ENCODE data around the gene PKP2. TPM values are rescaled to one million over a fixed set of nuclear protein-coding genes. Genes with fewer than 3 reads are reported as not detected.

Gene PKP2
- total RNA-seq, 2 donors from 2014 or later: 130 to 187 TPM

DNA sequence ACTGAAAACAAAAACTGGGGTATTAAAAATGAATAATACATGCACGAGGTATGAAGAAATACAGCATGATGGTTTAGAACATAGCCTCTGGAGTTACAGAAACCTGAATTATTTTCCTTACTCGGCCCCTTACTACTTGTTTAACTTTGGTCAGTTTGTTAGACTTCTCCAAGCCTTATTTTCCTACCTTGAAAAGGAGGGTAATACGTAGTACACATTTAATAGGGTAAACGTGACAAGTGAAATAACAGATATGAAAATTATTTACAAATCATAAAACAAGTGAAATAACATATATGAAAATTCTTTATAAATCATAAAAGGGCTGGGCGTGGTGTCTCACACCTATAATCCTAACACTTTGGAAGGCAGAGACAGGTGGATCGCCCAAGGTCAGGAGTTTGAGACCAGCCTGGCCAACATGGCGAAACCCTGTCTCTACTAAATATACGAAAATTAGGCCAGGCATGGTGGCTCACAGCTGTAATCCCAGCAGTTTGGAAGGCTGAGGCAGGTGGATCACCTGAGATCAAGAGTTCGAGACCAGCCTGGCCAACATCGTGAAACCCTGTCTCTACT is 11.4 kb upstream of the PKP2 start:
- H3K4me1 ChIP-seq: no peaks in the 10 kb centered on the region
- no peaks in the 10 kb centered on the region for H3K27me3 ChIP-seq
- intact Hi-C loops (cut with DNase I): no loop called here
- no peaks in the 10 kb centered on the region for H3K9me3 ChIP-seq
- H3K4me3 ChIP-seq: no peak overlapping the region
- H3K9ac ChIP-seq (ENCODE audit: low read depth in 2 of 2, low read length in 2 of 2): no peak overlapping the region
- H3K27ac ChIP-seq: peak overlapping the region; percentile 73
- no peaks in the 10 kb centered on the region for H3K36me3 ChIP-seq
- TF ChIP-seq, protein P1, sequence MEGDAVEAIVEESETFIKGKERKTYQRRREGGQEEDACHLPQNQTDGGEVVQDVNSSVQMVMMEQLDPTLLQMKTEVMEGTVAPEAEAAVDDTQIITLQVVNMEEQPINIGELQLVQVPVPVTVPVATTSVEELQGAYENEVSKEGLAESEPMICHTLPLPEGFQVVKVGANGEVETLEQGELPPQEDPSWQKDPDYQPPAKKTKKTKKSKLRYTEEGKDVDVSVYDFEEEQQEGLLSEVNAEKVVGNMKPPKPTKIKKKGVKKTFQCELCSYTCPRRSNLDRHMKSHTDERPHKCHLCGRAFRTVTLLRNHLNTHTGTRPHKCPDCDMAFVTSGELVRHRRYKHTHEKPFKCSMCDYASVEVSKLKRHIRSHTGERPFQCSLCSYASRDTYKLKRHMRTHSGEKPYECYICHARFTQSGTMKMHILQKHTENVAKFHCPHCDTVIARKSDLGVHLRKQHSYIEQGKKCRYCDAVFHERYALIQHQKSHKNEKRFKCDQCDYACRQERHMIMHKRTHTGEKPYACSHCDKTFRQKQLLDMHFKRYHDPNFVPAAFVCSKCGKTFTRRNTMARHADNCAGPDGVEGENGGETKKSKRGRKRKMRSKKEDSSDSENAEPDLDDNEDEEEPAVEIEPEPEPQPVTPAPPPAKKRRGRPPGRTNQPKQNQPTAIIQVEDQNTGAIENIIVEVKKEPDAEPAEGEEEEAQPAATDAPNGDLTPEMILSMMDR (IDR thresholded peaks at IDR 0.05): no peak
- DNase-seq: no peak

DNA sequence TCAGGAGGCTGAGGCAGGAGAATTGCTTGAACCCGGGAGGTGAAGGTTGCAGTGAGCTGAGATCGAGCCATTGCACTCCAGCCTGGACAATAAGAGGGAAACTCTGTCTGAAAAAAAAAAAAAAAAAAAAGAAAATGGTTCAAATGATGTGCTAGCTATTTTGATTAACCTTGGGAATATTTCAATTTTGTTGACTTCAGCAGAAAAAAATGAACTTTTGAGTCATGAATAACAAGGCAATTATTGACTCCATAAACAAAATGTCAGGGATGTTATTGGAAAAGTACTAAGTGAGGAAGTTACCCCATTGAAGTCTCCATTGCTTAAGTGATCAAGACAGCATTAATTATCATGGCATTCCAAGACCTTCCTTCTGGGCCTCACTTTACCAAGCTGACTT is 10.6 kb upstream of the PKP2 start:
- DNase-seq: no peak
- H3K9me3 ChIP-seq: no peaks in the 10 kb centered on the region
- TF ChIP-seq, protein P1 (IDR thresholded peaks at IDR 0.05): no peak
- H3K27ac ChIP-seq: peak overlapping the region; percentile 73
- no peak overlapping the region for H3K4me3 ChIP-seq
- no peak overlapping the region for H3K9ac ChIP-seq (ENCODE audit: low read depth in 2 of 2, low read length in 2 of 2)
- H3K4me1 ChIP-seq: no peaks in the 10 kb centered on the region
- no peaks in the 10 kb centered on the region for H3K36me3 ChIP-seq
- H3K27me3 ChIP-seq: no peaks in the 10 kb centered on the region
- intact Hi-C loops (cut with DNase I): no loop called here

DNA sequence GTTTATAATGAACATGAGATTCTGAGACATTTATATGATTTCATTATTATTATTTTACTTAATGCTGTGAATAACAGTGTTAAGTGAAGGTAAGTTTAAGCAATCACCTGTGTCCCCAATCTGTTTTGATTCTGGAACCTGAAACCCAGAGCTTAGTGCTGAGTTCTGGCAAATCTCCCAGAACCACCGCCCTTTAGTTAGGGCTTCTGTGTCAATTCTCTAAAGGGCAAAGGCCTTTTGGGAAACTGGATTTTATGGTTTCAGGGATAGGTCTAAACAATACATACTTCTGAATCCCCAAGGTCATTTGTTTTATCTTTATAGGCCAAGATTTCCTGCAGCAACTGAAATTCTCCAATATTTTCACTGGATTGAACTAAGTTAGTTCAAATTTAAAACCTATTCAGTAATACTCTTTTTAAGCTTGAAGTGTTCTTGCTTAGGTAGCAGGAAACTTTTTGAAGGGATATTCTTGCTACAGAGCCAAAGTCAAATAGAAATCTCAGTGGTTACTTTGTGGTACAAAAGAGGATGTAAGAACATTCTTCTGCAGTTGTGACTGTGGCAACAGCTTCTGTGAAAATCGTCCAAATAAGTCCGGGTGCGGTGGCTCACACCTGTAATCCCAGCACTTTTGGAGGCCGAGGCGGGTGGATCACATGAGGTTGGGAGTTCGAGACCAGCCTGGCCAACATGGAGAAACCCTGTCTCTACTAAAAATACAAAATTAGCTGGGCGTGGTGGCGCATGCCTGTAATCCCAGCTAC is 10.0 kb upstream of the PKP2 start:
- peak overlapping the region in 1 of 2 donors; percentile 40 for H3K9ac ChIP-seq (ENCODE audit: low read depth in 2 of 2, low read length in 2 of 2)
- no peaks in the 10 kb centered on the region for H3K27me3 ChIP-seq
- TF ChIP-seq, protein P1 (IDR thresholded peaks at IDR 0.05): no peak
- H3K4me1 ChIP-seq: no peaks in the 10 kb centered on the region
- peak overlapping the region; percentile 73 for H3K27ac ChIP-seq
- intact Hi-C loops (cut with DNase I): no loop called here
- H3K4me3 ChIP-seq: no peak overlapping the region
- H3K9me3 ChIP-seq: no peaks in the 10 kb centered on the region
- peak; percentile 89 for DNase-seq
- H3K36me3 ChIP-seq: no peaks in the 10 kb centered on the region

DNA sequence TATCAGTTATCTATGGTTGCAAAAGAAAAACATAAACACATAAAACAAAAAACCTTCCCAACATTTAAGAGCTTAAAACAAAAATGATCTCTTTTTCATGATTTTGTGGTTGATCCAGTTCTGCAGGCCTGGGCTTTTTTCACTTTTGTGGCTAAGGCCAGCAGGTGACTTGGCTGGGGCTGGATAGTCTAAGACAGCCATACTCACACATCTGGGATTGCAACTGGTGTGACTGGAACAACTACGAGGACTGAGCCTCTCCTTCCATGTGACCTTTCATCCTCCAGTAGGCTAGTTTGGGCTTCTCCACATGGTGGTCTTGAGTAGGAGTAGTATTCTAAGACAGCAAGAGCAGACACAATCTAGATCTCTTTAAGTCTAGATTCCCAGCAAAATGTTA is 7.2 kb upstream of the PKP2 start:
- H3K4me3 ChIP-seq: no peak overlapping the region
- no peaks in the 10 kb centered on the region for H3K36me3 ChIP-seq
- DNase-seq: no peak
- H3K27ac ChIP-seq: no peak overlapping the region
- intact Hi-C loops (cut with DNase I): no loop called here
- no peak overlapping the region for H3K9ac ChIP-seq (ENCODE audit: low read depth in 2 of 2, low read length in 2 of 2)
- TF ChIP-seq, protein P1 (IDR thresholded peaks at IDR 0.05): no peak
- H3K4me1 ChIP-seq: no peaks in the 10 kb centered on the region
- H3K27me3 ChIP-seq: no peaks in the 10 kb centered on the region
- H3K9me3 ChIP-seq: no peaks in the 10 kb centered on the region

DNA sequence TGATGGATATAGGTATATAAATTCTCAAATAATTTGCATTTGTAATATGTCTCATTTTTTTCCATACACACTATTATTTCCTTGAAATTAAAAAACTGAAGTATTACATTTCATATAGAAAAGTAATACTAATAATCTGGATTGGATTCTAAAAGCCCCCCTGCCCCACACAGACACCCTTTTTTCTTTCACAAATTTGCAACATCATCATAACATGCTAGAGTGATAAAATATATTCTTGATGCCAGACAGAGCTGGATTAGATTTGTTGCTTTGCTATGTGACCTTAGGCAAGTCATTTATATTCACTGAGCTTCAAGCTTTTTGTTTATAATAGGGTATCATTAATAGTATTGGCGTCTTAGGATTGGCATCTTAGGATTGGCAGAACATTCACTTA is 6.7 kb upstream of the PKP2 start:
- Histone ChIP-seq H3K9ac (ENCODE audit: low read depth in 2 of 2, low read length in 2 of 2) (no peak overlapping the region), H3K36me3 (no peaks in the 10 kb centered on the region), H3K4me3 (no peak overlapping the region), H3K4me1 (no peaks in the 10 kb centered on the region), H3K27ac (no peak overlapping the region), H3K9me3 (no peaks in the 10 kb centered on the region), H3K27me3 (no peaks in the 10 kb centered on the region)
- no peak for DNase-seq
- TF ChIP-seq, protein P1 (IDR thresholded peaks at IDR 0.05): no peak
- intact Hi-C loops (cut with DNase I): no loop called here

Data from colonic mucosa (tissue), 4 donors.